Testis (tissue), 3 donors: ENCODE results near the gene FAN1. TPM values are rescaled to one million over a fixed set of nuclear protein-coding genes. Genes with fewer than 3 reads are reported as not detected.

Source experiments
- DNase-seq: peaks from one replicate; pipeline ENCODE4 v3.0.0-alpha.2; 2019
- H3K27ac ChIP-seq, 2 donors: fragments of 200-600 bp; sonication (generic); one replicate each; pipeline ENCODE4 v1.5.1; 2019
- H3K27me3 ChIP-seq: fragments of 200-600 bp; sonication (generic); one replicate; pipeline ENCODE4 v1.5.1; 2019
- H3K36me3 ChIP-seq: fragments of 200-600 bp; sonication (generic); one replicate; pipeline ENCODE4 v1.5.1; 2017; ENCODE audit warnings: low read depth; ENCODE audit errors: missing control alignments
- H3K4me1 ChIP-seq: fragments of 200-600 bp; sonication (generic); one replicate; pipeline ENCODE4 v1.5.1; 2019
- H3K4me3 ChIP-seq, 2 donors: fragments of 200-600 bp; sonication (generic); one replicate each; pipeline ENCODE4 v1.5.1; 2017 to 2019
- H3K9me3 ChIP-seq: fragments of 200-600 bp; sonication (generic); one replicate; pipeline ENCODE4 v1.5.1; 2017
- POLR2A ChIP-seq: fragments of 450-650 bp; IDR thresholded peaks from one replicate; pipeline ENCODE4 v1.6.1; 2017; ENCODE audit warnings: antibody characterized with exemption, mild to moderate bottlenecking, moderate library complexity
- WGBS, 2 donors: methylation state at CpG; one replicate each; pipeline ENCODE4 v1.1.5; 2018; 5-methylcytosine and 5-hydroxymethylcytosine counted together
- intact Hi-C: fragments of 100-400 bp; cut with DNase I; formaldehyde crosslinking; loops from one replicate; pipeline ENCODE4 v1.15.1; 2023; ENCODE audit warnings: low total_unique reads
- polyA plus RNA-seq: library from polyadenylated mRNA; stranded (reverse); fragments of 350-450 nt; fragmentation: Illumina TruSeq; extraction: RNeasy Lipid Tissue Mini Kit (QIAGEN cat#74804); gene quantifications from one replicate; pipeline ENCODE4 v1.2.3, GENCODE V29; 2014; ENCODE audit warnings: low read depth, low replicate concordance; ENCODE audit not compliant: insufficient read depth
- total RNA-seq, 2 donors: library from RNA; depleted of rRNA; stranded (reverse); fragments of >200 nt; gene quantifications; one replicate each; pipeline ENCODE4 v1.2.3, GENCODE V29; 2016
- TF ChIP-seq, protein P1 (sequence below), 3 experiments: fragments of 450-650 bp in 2 of 3; fragments of 200-600 bp in 1 of 3; sonication (generic) in 1 of 3; IDR thresholded peaks; one replicate each; pipeline ENCODE4 v1.5.1; 2016 to 2019; ENCODE audit warnings: antibody characterized with exemption in 3 of 3, mild to moderate bottlenecking in 2 of 3, moderate library complexity in 1 of 3

FAN1 gene
- total and polyA plus RNA-seq, 3 donors from 2014 or later: 22.5 to 29.1 (median 24.0) TPM

- Histone ChIP-seq H3K4me3 (no peak overlapping the region), H3K27ac (no peak overlapping the region), H3K27me3 (no peaks in the 10 kb centered on the region), H3K36me3 (no peaks in the 10 kb centered on the region), H3K4me1 (no peaks in the 10 kb centered on the region), H3K9me3 (no peaks in the 10 kb centered on the region)
- intact Hi-C loops: no loop called here
- 93 to 96% methylated on average over 1 of the region's 1 CpG for WGBS, 2 donors
- TF ChIP-seq, protein P1, sequence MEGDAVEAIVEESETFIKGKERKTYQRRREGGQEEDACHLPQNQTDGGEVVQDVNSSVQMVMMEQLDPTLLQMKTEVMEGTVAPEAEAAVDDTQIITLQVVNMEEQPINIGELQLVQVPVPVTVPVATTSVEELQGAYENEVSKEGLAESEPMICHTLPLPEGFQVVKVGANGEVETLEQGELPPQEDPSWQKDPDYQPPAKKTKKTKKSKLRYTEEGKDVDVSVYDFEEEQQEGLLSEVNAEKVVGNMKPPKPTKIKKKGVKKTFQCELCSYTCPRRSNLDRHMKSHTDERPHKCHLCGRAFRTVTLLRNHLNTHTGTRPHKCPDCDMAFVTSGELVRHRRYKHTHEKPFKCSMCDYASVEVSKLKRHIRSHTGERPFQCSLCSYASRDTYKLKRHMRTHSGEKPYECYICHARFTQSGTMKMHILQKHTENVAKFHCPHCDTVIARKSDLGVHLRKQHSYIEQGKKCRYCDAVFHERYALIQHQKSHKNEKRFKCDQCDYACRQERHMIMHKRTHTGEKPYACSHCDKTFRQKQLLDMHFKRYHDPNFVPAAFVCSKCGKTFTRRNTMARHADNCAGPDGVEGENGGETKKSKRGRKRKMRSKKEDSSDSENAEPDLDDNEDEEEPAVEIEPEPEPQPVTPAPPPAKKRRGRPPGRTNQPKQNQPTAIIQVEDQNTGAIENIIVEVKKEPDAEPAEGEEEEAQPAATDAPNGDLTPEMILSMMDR (IDR thresholded peaks at IDR 0.05): no peak
- no peak for TF ChIP-seq POLR2A
- no peak for DNase-seq
Observed at GRCh38 chr15:30917675-30918074, 14.0 kb downstream of the FAN1 start.

- no peaks in the 10 kb centered on the region for H3K9me3 ChIP-seq
- 89 to 90% methylated on average over 5 of the region's 5 CpGs for WGBS, 2 donors
- no peak for DNase-seq
- no peaks in the 10 kb centered on the region for H3K36me3 ChIP-seq
- intact Hi-C loops: no loop called here
- no peaks in the 10 kb centered on the region for H3K4me1 ChIP-seq
- TF ChIP-seq, protein P1 (IDR thresholded peaks at IDR 0.05): no peak
- no peak for TF ChIP-seq POLR2A
- H3K4me3 ChIP-seq: no peak overlapping the region
- H3K27me3 ChIP-seq: no peaks in the 10 kb centered on the region
- H3K27ac ChIP-seq: no peak overlapping the region
Observed at GRCh38 chr15:30918366-30918765, 14.7 kb downstream of the FAN1 start.

DNA sequence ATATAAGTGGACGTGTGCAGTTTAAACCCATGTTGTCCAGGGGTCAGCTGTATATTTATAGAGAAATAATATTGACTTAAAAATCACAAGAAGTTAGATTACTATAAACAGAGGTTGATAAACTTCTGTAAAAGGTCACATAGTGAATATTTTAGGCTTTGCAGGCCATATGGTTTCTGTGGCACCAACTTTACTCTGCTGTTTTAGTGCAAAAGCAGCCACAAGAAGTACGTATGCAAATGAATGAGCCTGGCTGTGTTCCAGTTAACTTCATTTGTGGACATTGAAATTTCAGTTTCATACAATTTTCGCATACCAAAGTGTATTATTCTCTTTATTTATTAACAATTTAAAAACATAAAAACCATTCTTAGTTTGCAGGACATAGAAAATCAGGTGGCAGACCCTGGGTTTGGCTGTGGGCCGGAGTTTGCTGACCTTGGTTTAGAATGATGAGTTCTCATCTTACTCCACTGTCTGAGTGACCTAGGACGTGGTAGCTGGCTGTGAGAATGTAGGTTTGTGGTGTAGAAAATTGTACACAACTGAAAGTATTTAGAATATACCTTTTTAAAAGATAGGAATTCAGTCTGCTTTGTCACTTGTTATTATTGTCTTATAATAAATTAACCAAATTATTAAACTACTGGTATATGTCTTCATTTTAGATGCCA lies 16.3 kb downstream of the FAN1 start:
- 70 to 80% methylated on average over 5 of the region's 5 CpGs for WGBS, 2 donors
- H3K9me3 ChIP-seq: no peaks in the 10 kb centered on the region
- no peaks in the 10 kb centered on the region for H3K27me3 ChIP-seq
- TF ChIP-seq POLR2A: no peak
- TF ChIP-seq, protein P1 (IDR thresholded peaks at IDR 0.05): no peak
- H3K4me1 ChIP-seq: no peaks in the 10 kb centered on the region
- no peak overlapping the region for H3K27ac ChIP-seq
- intact Hi-C loops: no loop called here
- H3K4me3 ChIP-seq: no peak overlapping the region
- no peak for DNase-seq
- no peaks in the 10 kb centered on the region for H3K36me3 ChIP-seq

- Histone ChIP-seq H3K27me3 (no peaks in the 10 kb centered on the region), H3K36me3 (no peaks in the 10 kb centered on the region), H3K4me3 (no peak overlapping the region), H3K4me1 (no peaks in the 10 kb centered on the region), H3K27ac (no peak overlapping the region), H3K9me3 (no peaks in the 10 kb centered on the region)
- DNase-seq: no peak
- WGBS, 2 donors: 88 to 91% methylated on average over 2 to 4 of the region's 4 CpGs
- TF ChIP-seq, protein P1 (IDR thresholded peaks at IDR 0.05): no peak
- TF ChIP-seq POLR2A: no peak
- intact Hi-C loops: no loop called here
Observed at GRCh38 chr15:30921106-30921505, 17.4 kb downstream of the FAN1 start.
